Gastrocnemius medialis (tissue), 4 donors: ENCODE data around the gene F13A1.
A peak's percentile ranks its signal among the peaks of the same experiment; 100 is the strongest.

Source experiments
- POLR2A ChIP-seq, 2 donors: fragments of 450-650 bp; IDR thresholded peaks; one replicate each; pipeline ENCODE4 v1.6.1; 2017; ENCODE audit warnings: antibody characterized with exemption in 2 of 2, mild to moderate bottlenecking in 2 of 2, moderate library complexity in 2 of 2
- TF ChIP-seq, protein P1 (sequence below), 5 experiments: fragments of 450-650 bp in 3 of 5; fragments of 200-600 bp in 2 of 5; sonication (generic) in 2 of 5; IDR thresholded peaks in 4 of 5; conservative IDR thresholded peaks in 1 of 5; 1 replicate in 4 of 5; 2 replicates in 1 of 5; pipeline ENCODE4 v1.5.1; 2016 to 2019; ENCODE audit warnings: antibody characterized with exemption in 5 of 5, mild to moderate bottlenecking in 3 of 5, moderate library complexity in 3 of 5

DNA sequence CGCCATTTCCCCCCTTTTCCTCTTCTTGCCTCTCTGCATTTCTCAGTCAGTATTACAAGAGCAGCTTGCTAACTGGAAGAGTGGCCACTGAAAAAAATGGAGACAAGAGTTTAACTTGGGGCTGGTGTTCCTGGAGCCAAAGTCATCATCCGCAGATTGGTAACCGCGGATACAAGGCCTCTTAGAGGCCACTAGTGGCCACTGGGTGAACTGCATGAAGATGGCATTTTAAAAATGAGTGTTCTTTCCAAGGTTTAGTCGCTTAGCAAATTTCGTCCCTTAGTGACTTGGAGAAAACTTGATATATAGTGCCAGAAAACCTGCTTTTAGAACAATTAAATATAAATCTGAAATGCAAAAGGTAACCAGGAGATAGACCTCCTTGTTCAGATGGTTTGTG is 4.8 kb downstream of the F13A1 start:
- TF ChIP-seq, protein P1, sequence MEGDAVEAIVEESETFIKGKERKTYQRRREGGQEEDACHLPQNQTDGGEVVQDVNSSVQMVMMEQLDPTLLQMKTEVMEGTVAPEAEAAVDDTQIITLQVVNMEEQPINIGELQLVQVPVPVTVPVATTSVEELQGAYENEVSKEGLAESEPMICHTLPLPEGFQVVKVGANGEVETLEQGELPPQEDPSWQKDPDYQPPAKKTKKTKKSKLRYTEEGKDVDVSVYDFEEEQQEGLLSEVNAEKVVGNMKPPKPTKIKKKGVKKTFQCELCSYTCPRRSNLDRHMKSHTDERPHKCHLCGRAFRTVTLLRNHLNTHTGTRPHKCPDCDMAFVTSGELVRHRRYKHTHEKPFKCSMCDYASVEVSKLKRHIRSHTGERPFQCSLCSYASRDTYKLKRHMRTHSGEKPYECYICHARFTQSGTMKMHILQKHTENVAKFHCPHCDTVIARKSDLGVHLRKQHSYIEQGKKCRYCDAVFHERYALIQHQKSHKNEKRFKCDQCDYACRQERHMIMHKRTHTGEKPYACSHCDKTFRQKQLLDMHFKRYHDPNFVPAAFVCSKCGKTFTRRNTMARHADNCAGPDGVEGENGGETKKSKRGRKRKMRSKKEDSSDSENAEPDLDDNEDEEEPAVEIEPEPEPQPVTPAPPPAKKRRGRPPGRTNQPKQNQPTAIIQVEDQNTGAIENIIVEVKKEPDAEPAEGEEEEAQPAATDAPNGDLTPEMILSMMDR (IDR thresholded peaks at IDR 0.05 in 4 of 5, conservative IDR thresholded peaks at IDR 0.05 in 1 of 5): peak; percentile 36 to 73 (median 59)
- TF ChIP-seq POLR2A (IDR thresholded peaks at IDR 0.05): no peak
